Neural progenitor cell (in vitro differentiated cells): ENCODE measurements around the gene STK24.

ENCODE experiments used
- CTCF ChIP-seq: fragments of 200-600 bp; sonication (generic); IDR thresholded peaks from 2 replicates; pipeline ENCODE4 v1.5.1; 2017; ENCODE audit warnings: antibody characterized with exemption, mild to moderate bottlenecking
- EZH2 ChIP-seq: fragments of 200-600 bp; sonication (generic); IDR thresholded peaks from 2 replicates; pipeline ENCODE4 v1.6.1; 2017; ENCODE audit warnings: antibody characterized with exemption, mild to moderate bottlenecking, moderate library complexity

GRCh38 chr13:98563071-98563470, 13.8 kb downstream of the STK24 start:
- TF ChIP-seq EZH2 (no peak), CTCF (no peak)
